Muscle of leg (tissue), 11 donors: ENCODE measurements around the gene TBR1. TPM values are rescaled to one million over a fixed set of nuclear protein-coding genes. Genes with fewer than 3 reads are reported as not detected.
A peak's percentile ranks its signal among the peaks of the same experiment; 100 is the strongest.

ENCODE experiments used
- DNase-seq: peaks from one replicate; pipeline ENCODE4 v3.0.0; 2013
- H3K27ac ChIP-seq: one replicate; pipeline ENCODE4 v1.5.1; 2013; ENCODE audit warnings: mild to moderate bottlenecking, low read length, control low read depth
- H3K27me3 ChIP-seq: one replicate; pipeline ENCODE4 v1.6.1; 2013; ENCODE audit warnings: low read length; ENCODE audit not compliant: control insufficient read depth, insufficient read depth
- H3K36me3 ChIP-seq: one replicate; pipeline ENCODE4 v1.6.1; 2013; ENCODE audit warnings: low read length; ENCODE audit not compliant: control insufficient read depth, insufficient read depth
- H3K4me1 ChIP-seq: one replicate; pipeline ENCODE4 v1.6.1; 2013; ENCODE audit warnings: low read length; ENCODE audit not compliant: control insufficient read depth, insufficient read depth
- H3K4me3 ChIP-seq: one replicate; pipeline ENCODE4 v1.5.1; 2013; ENCODE audit warnings: low read length, control low read depth
- H3K9me3 ChIP-seq: replicated peaks from 2 replicates; pipeline ENCODE4 v1.6.1; 2013; ENCODE audit warnings: low read depth, low read length; ENCODE audit not compliant: control insufficient read depth
- WGBS: methylation state at CpG from one replicate; pipeline ENCODE4 v1.1.5; 2013; ENCODE audit warnings: missing lambda C conversion rate; ENCODE audit not compliant: insufficient coverage; 5-methylcytosine and 5-hydroxymethylcytosine counted together
- polyA plus RNA-seq, 8 donors: library from polyadenylated mRNA; unstranded; fragments of 120-200 nt; gene quantifications; one replicate each; pipeline versions ENCODE4 v1.2.1 to v1.2.3, GENCODE V29; 2013; ENCODE audit warnings: inconsistent platforms in 1 of 8, low replicate concordance in 1 of 8; ENCODE audit not compliant: insufficient read length in 8 of 8, insufficient read depth in 1 of 8
- total RNA-seq: library from RNA; stranded (reverse); fragments of 120-200 nt; gene quantifications from one replicate; pipeline ENCODE4 v1.2.4, GENCODE V29; 2013

The TBR1 gene
- total and polyA plus RNA-seq, 9 donors, result 0.04 to 0.20 (median 0.08) TPM; not detected in 5

DNA sequence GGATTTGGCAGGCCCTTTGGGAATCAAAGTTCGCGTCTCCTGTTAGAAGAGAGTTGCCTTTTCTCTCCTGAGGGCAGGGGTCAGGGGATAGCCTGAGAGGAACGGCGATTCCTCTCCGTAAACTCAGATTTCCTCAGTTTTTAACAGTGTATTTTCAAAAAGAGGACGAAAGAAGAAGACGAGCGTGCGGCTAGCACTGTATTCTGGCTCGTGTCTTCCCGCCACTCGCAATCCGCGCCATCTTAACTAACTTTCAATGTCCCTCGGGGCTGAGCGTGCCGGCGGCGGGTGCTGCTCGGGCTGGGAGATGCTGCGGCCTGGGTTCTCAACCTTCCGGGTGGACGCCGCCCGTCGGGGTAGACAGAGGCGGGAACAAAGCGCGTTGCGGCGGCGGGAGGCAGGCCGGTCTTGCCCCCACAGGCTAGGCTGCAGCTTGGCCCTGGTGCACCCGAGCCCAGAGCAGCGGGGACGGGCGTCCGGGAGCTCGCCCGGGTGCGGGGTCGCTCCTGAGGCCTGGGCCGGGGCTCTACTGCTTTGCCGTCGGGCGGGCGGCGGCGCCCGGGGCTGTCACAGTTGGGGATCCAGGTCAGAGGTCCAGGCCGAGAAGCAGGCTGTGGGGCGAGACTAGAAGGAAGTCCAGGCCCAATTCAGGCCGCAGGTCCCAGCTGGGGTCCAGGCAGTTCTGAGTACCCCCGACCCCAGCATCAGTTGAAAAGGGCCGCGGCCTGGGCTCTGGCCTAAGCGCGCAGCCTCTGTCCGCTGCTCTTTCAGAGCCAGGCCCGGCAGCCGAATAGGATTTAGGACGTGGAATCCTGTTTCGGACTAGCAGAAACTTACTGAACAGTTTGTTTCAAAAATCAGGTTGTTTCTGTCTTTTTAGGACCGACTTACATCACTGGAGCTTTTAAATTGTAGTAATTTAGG is 11.8 kb downstream of the TBR1 start:
- Histone ChIP-seq H3K27ac (no peak overlapping the region), H3K27me3 (peaks cover 51% of the 10 kb centered on the region), H3K36me3 (no peaks in the 10 kb centered on the region), H3K4me3 (peak overlapping the region; percentile 9), H3K4me1 (peaks cover 18% of the 10 kb centered on the region), H3K9me3 (no peaks in the 10 kb centered on the region)
- WGBS, result 21% methylated on average over 61 of the region's 64 CpGs
- no peak for DNase-seq

DNA sequence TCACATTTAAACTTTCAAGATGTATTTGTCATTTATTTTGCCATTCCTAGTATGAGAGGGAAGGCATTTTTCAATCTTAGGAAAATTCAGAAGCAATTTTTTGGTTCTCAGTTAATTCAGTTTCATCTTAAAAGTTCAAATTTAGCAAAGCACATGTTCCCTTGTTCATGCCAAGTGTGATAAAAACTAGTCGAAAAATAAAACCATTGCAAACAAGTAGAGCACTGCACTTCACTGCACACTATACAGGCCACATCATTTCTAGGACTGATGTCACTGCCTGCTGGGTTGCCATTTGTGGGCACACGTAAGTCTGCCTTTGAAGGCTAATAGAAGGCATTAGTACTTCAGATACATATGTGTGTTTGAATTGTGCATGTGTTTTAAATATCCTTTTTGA is 14.3 kb downstream of the TBR1 start:
- no peaks in the 10 kb centered on the region for H3K9me3 ChIP-seq
- WGBS, result 50% methylated on average over 1 of the region's 2 CpGs
- DNase-seq, result no peak

DNA sequence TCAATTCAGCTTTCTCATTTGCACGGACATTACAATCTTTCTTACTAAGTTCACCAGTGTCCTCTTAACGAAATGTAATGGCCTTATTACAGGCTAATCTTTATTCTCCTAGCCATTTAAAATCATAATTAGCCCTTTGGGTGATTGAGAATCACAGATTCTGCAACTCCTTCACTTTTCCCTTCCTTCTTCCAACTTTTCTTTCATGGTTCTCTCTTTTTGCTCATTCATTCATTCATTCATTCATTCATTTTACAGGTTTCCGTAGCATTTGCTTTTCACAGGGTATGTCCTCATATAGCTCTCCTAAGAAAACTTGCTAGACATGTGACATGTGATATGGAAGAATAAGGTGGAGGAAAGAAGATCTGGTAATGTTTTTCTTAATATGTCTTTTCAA is 16.0 kb downstream of the TBR1 start:
- no peak for DNase-seq
- Histone ChIP-seq H3K4me1 (peaks cover 8% of the 10 kb centered on the region), H3K4me3 (no peak overlapping the region), H3K27me3 (peaks cover 18% of the 10 kb centered on the region), H3K27ac (no peak overlapping the region), H3K9me3 (no peaks in the 10 kb centered on the region), H3K36me3 (no peaks in the 10 kb centered on the region)
- WGBS, result 63% methylated on average over 2 of the region's 3 CpGs

More for the DNA sequence above, 14.3 kb downstream of the TBR1 start:
- H3K36me3 ChIP-seq, result no peaks in the 10 kb centered on the region
- no peak overlapping the region for H3K4me3 ChIP-seq
- H3K27me3 ChIP-seq, result peaks cover 33% of the 10 kb centered on the region
- no peak overlapping the region for H3K27ac ChIP-seq
- peaks cover 10% of the 10 kb centered on the region for H3K4me1 ChIP-seq

DNA sequence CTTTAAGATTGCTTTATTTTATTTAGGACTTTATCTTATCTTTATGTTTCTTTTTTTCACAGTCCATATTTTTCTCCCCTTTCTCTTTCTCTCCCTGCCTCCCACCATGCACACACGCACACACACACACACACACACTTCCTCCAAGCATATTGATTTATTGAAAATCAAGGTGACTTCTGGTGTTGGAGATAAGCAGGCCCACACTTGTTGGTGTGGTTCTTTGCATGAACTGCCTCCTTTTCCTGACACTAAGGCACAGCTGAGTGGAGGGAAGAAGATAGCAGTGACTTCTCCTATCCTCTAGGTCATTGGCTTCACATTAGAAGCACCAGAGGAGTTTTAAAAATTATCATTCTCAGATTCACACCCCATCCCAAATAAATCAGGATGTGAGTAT is 18.0 kb downstream of the TBR1 start:
- Histone ChIP-seq H3K9me3 (no peaks in the 10 kb centered on the region), H3K27ac (no peak overlapping the region), H3K27me3 (peaks cover 5% of the 10 kb centered on the region), H3K4me1 (no peaks in the 10 kb centered on the region), H3K36me3 (no peaks in the 10 kb centered on the region), H3K4me3 (no peak overlapping the region)
- DNase-seq, result no peak
- WGBS, result no CpG with 5 or more reads among the region's 1 CpG

DNA sequence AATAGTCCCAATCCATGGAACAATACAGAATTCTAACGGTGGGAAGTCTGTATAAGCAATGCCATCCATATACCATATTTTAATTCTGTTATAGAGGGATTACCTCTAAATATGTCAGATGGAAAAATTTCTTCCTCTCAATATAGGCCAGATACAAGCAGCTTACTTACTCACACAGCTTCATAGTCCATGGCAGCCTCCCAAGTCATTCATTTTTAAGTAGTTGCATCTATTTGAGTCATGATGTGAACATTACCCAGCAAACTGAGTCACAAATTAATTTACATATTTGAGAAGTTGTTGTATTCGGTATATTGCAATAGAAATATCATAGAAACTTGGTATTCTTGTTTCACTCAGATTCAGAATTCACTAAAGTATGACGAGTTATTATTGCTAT is 20.3 kb downstream of the TBR1 start:
- H3K27ac ChIP-seq, result no peak overlapping the region
- DNase-seq, result no peak
- no peak overlapping the region for H3K4me3 ChIP-seq
- no peaks in the 10 kb centered on the region for H3K4me1 ChIP-seq
- H3K9me3 ChIP-seq, result no peaks in the 10 kb centered on the region
- H3K36me3 ChIP-seq, result no peaks in the 10 kb centered on the region
- peaks cover 6% of the 10 kb centered on the region for H3K27me3 ChIP-seq
- no CpG with 5 or more reads among the region's 3 CpGs for WGBS

DNA sequence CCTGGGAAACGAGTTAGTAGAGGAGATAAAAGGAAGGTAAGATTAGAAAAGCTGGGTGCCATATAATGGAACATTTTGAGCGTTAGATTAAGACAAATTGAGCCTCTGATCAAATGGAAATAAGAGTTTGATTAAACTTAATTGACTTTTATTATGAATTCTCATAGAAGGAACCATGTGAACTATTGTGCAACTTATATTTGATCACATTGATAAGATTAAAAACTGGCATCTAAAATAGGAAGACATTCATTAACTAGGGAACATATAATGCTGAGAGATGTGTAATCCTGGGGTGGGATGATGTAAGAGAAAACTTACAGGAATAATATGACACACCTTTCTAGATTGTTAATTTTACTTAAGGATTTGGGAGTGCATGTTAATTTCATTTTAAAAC is 22.5 kb downstream of the TBR1 start:
- no peak overlapping the region for H3K4me3 ChIP-seq
- H3K36me3 ChIP-seq, result no peaks in the 10 kb centered on the region
- no peaks in the 10 kb centered on the region for H3K9me3 ChIP-seq
- no peak for DNase-seq
- 17% methylated on average over 1 of the region's 2 CpGs for WGBS
- no peaks in the 10 kb centered on the region for H3K4me1 ChIP-seq
- no peak overlapping the region for H3K27ac ChIP-seq
- H3K27me3 ChIP-seq, result peaks cover 6% of the 10 kb centered on the region

DNA sequence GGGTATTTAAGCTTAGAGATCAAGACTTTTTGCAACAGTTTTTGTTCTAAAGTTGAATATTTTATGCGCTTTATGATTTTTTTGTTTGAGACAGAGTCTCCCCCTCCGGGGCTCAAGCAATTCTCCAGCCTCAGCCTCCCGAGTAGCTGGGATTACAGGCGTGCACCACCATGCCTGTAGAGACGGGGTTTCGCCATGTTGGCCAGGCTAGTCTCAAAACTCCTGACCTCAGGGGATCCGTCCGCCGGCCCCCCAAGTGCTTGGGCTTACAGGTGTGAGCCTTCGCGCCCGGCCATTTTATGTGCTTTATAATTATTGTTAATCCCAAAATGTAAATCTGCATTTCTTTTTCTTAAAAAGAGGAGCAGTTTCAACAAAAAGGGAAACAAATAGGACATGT is 29.0 kb downstream of the TBR1 start:
- DNase-seq, result no peak
- no peaks in the 10 kb centered on the region for H3K27me3 ChIP-seq
- no peak overlapping the region for H3K27ac ChIP-seq
- H3K36me3 ChIP-seq, result no peaks in the 10 kb centered on the region
- 90% methylated on average over 4 of the region's 12 CpGs for WGBS
- no peaks in the 10 kb centered on the region for H3K9me3 ChIP-seq
- no peaks in the 10 kb centered on the region for H3K4me1 ChIP-seq
- H3K4me3 ChIP-seq, result no peak overlapping the region

DNA sequence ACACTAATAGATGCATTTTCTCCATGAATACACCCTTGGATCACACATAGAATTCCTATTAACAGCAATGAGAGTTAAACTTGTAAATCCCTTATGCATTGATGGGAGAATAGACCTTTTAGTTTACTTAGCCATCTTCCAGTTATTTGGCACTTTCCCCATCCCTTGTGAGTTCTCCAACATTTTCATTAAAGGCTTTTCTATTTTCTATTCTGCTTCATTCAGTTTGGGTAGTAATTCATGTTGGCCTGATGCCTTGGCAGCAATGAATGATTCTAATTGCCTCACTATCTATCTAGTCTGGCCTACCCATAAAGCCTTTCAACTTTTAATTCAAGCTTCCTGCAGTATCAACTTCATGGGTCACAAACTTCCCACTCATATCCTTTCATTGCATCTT is 32.3 kb downstream of the TBR1 start:
- H3K4me1 ChIP-seq, result no peaks in the 10 kb centered on the region
- no peak for DNase-seq

DNA sequence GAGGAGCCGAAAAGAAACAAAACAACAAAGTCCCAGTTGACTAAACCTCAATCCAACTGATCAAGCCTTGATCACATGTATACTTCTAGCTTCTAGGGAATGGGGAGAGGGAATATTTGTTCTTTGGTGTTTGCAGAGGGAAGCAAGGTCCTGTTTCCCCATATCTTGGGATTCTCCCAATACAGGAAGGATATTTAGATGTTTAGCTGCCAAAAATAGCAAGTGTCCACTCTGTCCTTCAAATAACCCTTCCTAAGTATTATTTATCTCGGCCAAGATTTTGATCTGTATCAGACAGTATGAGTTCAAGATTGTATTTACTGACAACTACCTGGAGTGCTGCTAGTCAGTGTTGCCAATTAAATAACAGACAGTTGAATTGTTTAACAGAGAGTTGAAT is 55.5 kb downstream of the TBR1 start:
- DNase-seq, result no peak
- Histone ChIP-seq H3K36me3 (no peaks in the 10 kb centered on the region), H3K4me1 (no peaks in the 10 kb centered on the region), H3K4me3 (no peak overlapping the region), H3K27me3 (no peaks in the 10 kb centered on the region), H3K9me3 (no peaks in the 10 kb centered on the region), H3K27ac (no peak overlapping the region)
- no CpG with 5 or more reads among the region's 2 CpGs for WGBS

More for the DNA sequence above, 32.3 kb downstream of the TBR1 start:
- Histone ChIP-seq H3K9me3 (no peaks in the 10 kb centered on the region), H3K4me3 (no peak overlapping the region), H3K27me3 (no peaks in the 10 kb centered on the region), H3K36me3 (no peaks in the 10 kb centered on the region), H3K27ac (no peak overlapping the region)

DNA sequence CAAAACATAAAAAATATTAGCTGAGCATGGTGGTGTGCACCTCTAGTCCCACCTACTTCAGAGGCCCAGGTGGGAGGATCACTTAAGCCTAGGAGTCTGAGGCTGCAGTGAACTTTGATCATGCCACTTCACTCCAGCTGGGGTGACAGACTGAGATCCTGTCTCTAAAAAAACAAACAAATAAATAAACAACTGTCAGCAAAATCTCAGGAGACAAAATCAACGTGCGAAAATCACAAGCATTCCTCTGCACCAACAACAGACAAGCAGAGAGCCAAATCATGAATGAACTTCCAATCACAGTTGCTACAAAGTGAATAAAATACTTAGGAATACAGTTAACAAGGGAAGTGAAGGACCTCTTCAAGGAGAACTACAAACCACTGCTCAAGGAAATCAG is 58.8 kb downstream of the TBR1 start:
- no peaks in the 10 kb centered on the region for H3K27me3 ChIP-seq
- WGBS, result no CpG with 5 or more reads among the region's 2 CpGs
- peaks cover 6% of the 10 kb centered on the region for H3K9me3 ChIP-seq
- no peak overlapping the region for H3K4me3 ChIP-seq
- DNase-seq, result no peak
- no peaks in the 10 kb centered on the region for H3K4me1 ChIP-seq
- H3K36me3 ChIP-seq, result no peaks in the 10 kb centered on the region
- H3K27ac ChIP-seq, result no peak overlapping the region
